ENCODE measurements around the gene FOSL2.

The FOSL2 gene

DNA sequence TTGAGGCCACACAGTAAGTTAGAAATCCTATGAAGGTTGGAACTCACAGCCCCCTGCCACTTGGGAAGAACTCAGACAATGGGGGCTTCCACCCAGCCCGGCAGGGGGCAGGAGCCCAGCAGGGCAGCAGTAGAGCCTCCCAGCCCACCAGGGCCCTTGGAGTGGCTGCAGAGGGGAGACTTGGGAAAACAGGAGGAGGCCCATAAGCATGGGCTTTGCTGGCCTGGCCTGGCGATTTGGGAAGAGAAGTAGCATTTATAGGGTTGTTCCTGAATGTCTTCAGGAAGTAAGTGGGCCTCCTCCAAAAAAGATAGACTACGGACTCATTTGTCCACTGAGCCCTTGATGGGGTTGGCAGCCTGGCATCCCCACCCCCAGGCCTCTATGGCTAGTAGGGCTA is 17.4 kb upstream of the FOSL2 start:
- DNase-seq (ENCODE audit: low spot score) = no peak

DNA sequence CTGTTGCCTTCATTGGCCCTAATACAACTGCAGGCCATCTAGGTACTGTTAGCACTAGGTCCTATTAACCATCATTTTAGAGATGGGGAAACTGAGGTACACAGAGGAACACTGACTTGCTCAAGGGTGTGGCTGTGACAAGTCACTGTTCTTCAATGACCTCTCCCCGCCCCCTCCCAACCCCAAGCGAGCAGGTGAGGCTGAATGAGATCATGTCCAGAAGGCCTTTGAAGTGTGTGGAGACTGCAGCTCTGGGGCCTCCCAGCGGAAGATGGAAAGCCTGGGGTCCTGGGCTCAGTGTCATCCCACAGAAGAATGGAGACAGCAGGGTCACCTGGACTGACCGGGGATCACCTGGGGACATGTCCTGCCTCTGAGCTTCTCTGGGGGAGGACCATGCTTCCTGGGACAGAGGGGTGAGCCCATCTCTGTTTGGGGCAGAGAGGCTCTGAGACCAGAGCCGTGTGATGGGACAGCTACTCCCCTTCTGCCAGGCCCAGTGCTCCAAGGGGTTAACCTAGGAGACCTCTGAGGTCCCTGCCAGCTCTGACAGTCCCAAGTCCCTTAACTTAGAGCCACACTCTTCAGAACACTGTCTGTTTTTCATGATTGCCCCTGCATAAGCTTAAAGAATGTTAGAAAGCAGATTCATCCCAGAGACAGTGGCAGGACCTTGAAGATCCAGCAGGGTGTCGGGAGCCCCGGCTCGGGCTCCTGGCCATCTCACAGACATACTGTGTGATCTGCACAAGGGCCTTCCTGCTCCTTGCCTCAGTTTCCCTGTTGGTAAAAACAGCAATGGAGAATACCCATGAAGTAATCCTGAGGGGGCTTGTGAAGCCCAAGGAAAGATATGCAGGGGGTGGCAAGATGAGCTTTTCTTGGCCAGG is 16.7 kb upstream of the FOSL2 start:
- DNase-seq (ENCODE audit: low spot score) = peak; percentile 63

DNA sequence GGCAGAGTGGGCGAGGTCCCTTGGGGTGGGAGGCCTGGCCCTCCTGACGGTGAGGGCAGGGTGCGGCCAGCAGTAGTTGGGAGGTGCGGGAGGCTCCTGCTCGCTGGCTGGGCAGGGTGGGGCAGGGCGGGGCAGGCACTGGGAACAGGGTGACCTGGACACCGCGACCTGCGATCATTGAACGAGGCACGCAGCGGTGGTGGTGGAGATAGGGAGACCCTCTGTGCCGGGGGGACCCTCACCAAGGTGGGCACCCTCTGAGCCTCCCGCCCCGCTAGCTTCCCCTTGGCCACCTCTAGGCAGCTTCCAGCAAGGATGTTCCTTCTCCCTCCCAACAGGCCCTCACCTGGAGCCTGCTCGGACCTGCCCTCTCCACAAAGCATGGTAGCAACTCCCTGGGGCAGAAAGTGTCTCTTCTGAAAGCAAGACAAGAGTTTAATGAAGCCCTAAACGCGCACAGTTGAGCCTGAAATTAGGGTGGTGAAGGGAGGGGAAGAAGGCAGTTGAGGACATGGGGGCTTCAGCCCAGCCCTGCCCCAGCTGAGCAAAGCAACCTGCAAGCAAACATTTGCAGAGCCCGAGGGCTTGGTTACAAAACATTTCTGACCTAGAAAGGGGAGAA is 15.4 kb upstream of the FOSL2 start:
- DNase-seq (ENCODE audit: low spot score) = peak; percentile 67

DNA sequence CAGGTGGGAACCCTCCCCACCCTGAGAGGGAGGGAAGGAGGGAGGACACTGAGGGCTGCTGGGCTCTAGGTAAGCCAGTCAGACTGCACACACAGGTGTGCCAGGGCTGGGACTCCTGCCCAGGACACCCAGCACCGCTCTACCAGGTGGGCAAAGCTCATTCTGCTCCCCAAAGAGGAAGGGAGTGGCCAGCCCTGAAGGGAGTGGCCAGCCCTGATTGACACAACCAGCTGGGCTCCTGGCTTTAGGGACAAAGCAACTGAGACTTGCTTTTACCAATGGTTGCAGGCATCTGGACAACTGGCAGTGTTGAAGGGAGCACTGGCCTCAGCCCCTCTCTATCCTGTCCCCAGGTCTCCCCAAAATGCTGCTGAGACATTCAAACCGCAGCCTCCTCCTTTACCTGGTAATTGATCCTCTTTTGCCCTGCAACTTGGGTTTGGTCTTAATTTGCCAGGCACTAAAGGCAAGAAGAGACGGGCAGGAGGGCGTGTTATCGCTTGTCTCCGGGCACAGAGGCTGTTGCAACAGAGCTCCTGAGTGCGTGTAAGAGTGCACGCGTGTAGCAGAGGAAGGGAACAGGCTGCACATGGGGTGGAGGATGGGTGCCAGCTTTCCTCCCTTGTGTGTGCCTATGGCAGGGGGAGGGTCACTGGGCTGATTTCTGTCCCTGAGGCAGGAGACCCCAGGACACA is 14.5 kb upstream of the FOSL2 start:
- DNase-seq (ENCODE audit: low spot score) = peak; percentile 89

DNA sequence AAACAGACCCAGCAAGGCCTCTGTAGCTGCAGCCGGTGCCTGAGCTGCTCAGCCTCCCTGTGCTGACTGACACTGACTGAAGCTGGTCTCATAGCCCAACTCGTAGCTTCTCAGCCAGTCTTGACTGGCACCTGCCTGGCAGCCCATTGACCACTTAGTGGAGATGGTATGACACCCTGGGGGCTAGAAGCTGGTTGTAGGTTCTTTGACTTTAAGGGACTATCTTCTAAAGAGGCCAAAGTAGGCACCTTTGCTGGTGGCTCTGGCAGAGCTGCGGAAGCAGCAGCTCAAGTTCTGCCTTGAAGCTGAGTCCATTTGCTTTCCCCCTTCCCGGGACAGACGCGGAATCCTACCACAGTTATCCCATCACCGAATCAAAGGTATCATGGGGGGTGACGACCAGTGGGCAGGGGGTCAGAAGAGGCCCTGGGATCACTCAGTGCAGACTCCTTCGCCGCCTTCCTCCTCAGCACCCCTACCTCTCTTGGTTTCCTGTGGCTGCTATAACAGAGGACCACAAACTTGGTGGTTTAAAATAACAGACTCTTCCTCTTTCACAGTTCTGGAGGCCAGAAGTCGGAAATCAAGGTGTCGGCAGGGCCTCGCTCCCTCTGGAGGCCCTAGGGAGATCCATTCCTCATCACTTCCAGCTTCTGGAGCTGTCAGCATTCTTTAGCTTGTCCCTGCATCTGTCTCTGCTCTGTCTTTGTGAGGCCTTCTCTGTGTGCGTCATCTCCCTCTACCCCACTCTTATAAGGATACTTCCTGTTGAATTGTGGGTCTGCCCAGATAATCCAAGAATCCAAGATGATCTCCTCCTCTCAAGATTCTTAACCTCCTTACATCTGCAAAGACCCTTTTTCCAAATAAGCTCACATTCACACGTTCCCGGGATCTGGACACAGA is 13.7 kb upstream of the FOSL2 start:
- no peak for DNase-seq (ENCODE audit: low spot score)

DNA sequence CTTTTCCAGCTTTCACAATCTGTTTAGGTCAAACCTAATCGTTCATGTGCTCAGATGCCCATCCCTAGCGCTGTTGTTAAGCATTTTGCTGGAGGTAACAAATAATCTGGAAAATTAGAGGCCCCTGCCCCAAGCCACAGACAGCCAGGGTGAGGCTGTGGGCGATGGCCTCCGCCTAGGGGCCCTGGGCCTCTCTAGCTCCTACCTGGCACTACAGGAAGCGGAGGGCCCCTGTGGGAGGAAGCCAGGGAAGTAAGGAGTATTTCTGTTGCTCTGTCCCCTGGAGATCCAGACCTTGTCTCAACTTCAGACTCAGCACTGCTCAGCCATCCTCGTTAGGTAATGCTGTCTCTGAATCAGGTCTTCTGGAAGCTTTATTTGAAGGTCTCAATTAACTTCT is 12.4 kb upstream of the FOSL2 start:
- no peak for DNase-seq (ENCODE audit: low spot score)

DNA sequence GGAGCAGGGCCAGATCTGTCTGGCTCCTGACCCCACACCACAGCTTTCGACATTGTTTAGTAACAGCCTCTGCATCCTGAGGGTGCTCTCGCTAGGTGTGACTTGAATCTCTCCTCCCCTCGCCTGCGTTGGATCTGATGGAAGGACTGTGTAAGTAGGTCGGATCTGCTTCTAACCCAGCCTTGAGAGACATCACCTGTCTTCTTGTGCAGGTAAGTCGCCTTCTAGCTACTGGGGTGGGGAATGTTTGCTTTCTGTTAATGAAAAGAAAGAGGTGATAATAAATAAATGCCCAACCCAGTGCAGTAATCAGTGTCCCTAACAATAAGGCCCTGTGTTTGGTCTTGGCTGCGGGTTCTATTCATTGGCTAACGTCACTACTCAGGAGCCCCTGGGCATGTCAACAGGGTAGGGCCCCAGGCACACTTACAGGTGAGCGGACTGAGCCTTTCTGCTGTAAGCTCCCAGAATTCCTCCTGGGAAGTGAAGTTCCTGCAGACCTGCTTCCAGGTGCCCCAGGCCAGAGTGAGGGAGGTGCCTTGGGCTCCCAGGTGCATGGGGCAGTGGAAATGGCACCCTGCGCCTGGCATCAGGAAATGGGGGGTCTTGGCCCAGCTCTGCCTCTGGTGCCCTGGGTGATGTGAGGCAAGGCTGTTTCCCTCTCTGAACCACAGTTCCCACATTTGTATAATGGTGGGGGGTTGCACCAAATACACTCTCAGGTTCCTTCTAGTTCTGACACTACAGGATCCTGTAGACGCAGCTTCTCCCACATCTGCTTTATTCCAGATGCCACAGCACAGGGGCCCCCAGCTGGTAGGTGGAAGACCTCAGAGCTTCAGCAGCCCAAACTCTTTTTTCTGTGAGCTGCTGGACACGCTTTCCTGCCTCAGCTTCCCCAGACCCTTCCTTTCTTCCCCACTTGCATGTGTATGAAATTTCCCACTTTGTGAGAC is 11.2 kb upstream of the FOSL2 start:
- DNase-seq (ENCODE audit: low spot score) = peak; percentile 47

DNA sequence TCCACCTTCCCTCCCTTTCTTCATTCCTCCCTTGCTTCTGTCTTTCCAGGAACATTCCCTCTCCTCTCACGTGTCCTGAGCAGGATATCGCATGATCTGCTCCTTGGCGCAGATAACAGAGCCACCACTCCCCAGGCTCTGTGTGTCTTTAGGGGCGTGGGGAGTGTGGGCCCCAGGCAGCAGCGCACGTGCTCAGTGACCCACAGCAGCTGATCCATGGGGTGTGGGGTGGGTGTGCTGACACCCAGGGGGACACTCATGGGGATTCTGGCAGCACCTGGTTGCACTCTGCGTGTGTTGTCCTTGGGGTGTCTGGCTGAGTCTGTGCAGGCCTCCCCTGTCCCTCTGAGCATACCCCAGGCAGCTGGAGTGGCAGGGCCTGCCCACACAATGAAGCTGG is 9.9 kb upstream of the FOSL2 start:
- DNase-seq (ENCODE audit: low spot score) = no peak

DNA sequence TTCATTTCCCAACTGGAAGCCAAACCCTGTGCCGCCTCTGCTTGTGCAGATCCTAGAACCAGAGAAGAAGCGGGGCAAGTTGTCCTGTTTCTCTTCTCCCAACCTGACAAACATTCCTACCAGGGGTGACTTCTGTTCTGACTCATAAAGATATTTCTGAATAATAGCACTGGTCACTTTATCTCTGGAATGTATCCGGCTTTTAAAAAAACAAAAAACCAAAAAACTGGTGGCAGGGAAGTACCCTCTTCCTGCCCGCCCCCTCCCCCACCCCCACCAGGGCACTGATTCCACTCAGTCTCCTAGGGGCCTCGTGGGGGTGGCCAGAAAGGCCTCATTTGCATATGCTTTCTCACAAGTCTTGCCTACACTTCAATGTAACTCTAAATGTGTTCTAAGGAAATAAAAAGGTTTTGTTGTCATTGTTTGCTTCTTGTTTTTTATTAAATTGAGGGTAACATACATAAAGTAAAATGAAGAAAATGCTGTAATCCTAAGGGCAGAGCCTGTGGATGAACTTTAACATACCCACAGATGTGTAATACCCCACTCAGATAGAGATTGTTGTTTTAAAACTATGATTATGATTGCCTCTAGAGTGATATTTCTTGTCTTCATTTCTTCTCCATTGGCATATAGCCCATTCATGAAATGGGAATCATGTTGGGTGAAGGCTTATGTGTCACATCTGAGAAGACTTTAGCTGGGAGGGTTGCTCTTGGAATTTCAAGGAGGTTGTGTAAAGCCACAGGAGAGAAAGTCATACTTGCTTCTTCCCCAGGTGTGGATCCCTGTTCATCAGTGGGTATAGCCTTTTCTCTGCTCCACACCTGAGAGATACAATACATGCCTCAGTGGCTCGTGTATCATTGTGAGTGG is 5.3 kb upstream of the FOSL2 start:
- peak; percentile 52 for DNase-seq (ENCODE audit: low spot score)

DNA sequence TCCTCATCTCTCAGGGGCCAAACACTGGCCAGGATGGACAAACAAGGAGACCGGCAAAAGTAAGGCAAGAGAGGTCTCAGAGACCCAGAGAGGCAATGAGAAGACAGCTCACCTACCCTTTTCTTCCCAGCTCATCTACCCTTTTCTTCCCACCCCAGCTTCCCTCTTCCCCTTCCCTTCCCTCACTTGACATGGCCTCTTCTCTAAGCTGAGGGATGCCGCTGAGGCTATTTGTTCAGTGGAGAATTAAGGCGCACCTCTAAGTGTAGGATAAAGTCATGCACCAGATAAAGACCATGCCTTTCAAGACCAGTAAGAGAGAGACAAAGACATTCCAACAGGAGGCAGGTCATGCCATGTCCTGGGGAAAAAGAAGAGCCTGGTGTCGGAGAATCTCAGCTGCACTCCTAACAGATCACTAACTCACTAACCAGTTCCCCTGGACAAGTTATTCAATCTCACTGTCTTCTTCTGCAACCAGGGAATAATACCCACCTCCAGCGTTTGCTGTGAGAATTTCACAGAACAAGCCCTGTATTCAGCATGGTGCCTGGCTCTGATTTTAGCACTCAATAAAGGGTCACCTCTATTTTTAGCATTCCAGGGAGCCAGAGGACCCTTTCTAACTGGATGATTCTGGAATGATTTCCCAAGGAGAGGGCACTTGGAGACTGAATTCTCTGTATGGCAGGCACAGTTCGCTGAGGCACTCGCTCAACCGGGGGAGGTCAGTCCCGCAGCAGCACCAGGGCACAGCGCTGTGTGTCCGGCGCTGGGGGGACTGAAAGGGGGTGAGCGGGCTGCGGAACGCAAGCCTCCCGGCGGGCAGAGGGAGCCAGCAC is 3.0 kb upstream of the FOSL2 start:
- peak; percentile 44 for DNase-seq (ENCODE audit: low spot score)

DNA sequence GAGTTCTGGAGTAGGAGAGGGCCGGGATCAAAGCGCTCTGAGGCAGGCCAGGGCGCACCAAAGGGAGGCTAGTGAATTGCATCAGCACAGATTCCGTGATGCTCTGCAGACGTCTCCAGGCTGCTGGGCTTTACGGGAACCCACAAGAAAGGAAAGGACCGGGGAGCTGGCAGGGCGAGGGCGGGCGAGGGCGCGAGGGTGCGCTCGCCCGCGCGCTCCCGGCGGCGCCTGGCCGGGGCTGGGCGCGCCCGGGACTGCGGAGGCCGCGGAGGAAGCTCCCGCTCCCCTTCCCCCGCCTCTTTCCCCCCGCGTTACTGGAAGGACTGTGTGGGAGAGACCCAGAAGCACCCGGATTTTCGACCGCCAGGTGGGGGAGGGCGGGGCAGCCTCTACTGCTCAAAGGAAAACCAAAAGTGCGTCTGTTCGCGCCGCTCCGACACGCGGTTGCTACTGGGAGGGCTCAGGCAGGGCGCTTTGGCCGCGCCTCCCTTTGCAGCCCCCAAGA is 2.4 kb upstream of the FOSL2 start:
- DNase-seq (ENCODE audit: low spot score) = peak; percentile 99

DNA sequence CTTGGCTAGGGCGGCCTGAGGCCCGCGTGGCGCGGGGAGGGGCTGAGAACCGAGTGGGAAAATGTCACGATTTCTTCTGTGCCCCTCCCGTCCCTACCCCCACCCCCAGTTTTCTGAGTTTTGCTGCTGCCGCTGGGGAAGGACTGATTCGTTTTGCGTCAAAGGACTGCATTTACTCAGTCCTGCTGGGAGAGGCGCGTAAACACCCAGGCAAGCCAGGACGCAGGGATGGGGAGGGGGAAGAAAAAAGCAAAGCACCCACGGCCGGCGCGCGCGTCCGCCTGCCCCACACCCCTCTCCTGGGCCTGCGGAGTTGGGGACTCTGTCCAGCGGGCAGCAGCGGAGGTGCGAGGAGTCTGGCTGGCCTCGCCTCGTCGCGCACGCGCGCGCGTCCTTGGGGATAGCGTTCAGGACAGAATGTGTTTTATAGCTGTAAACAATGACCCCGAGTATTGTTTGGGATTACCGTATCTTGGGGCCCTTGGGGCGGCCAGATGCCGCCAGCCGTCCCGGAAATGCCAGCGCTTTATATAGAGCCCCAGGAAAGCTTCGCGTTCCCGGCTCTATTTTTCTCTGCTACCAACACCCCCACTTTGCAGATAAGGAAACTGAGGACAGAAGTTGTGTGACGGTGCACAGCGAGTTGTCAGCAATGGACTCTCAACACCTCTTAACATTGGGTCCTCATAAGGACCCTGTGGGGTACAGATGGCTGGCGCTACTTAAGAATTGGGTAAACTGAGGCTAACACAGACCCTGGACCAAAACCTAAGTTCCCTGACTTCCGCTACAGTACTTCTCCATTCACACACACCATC is 1.7 kb upstream of the FOSL2 start:
- peak; percentile 84 for DNase-seq (ENCODE audit: low spot score)

DNA sequence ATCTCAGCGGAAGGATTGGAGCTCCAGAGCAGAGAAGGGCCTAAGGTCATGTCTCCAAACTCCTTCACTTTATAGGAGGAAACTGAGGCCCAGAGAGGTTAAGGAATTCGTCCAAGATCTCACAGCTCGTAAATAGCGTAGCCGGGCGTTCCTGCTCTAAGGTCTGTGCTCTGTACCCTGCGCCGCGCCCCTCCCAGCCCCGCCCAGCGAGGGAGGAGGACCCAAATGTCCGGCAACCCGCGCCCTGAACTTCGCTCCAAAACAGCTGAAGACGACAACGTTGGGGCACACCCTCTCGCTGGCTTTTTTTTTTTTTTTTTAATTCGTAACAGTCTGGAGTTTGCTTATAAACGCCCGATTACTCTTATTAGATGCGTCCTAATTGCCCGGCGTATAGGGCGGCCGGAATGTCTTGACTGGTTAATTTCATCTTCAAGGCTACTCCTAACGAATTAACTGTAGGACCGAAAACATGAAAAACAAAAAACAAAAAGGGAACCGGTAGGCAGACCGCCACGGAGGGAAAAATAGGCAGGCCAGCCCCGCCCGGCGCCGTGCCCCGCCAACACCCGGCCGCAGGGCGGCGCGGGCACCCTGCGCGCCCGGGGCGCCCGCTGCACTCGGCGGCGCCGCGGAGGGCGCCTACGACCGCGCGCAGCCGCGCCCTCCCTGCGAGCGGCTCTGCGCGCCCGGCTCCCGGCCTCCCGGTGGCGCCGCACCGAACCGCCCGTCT is 928 bp upstream of the FOSL2 start:
- DNase-seq (ENCODE audit: low spot score) = peak; percentile 93

DNA sequence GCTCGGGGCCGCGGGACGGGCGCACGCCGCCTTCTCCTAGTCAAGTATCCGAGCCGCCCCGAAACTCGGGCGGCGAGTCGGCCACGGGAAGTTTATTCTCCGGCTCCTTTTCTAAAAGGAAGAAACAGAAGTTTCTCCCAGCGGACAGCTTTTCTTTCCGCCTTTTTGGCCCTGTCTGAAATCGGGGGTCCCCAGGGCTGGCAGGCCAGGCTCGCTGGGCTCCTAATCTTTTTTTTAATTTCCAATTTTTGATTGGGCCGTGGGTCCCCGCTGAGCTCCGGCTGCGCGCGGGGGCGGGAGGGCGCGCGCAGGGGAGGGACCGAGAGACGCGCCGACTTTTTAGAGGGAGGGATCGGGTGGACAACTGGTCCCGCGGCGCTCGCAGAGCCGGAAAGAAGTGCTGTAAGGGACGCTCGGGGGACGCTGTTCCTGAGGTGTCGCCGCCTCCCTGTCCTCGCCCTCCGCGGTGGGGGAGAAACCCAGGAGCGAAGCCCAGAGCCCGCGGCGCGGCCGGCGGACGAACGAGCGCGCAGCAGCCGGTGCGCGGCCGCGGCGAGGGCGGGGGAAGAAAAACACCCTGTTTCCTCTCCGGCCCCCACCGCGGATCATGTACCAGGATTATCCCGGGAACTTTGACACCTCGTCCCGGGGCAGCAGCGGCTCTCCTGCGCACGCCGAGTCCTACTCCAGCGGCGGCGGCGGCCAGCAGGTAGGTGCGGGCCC is 617 bp downstream of the FOSL2 start:
- peak; percentile 80 for DNase-seq (ENCODE audit: low spot score)

DNA sequence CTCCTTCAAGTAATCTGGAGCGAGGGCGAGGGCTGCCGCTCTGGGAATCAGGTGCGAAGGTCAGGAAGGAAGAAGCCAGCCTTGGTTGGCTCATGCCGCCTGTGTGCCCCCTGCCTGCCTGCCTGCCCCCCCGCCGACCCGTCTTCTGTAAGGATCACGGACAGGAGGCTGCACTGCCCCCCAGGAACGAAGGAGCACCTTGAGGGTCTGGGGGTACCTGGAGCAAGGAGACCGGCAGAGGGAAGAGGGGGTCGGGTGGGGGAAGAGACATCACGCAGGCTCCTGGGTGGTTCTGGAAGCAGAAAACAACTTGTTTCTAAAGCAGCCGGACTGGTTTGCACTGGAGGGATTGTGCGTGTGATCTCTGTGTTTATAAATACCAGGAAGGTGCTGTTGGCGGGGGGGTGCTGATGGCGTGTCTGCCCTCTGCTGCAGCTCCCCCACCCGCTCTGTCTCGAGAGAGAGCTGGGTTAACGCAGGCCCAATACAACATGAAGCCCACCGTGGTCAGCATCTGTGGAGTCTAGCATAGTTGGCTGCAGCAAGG is 1.7 kb downstream of the FOSL2 start:
- DNase-seq (ENCODE audit: low spot score) = no peak

DNA sequence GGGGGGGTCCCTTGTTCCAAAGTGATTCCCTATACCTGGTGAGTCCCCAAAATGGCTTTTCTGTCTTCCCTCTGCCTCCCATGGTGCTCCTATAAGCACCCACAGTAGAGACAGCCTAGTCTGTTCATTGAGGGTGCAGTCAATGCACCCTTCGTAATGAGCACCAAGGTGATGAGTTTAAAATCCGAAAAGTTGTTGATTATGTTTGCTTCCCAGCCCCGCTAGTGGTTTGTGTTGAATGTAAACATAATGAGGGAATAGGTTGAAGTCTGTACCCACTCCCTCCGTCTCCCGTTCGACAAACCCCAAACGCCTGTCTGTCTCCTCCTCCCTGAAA is 2.3 kb downstream of the FOSL2 start:
- no peak for DNase-seq (ENCODE audit: low spot score)
